GM18499 (cell line): ENCODE measurements around the gene COL28A1.

Source experiments
- ATAC-seq: cut with Tn5 transposase; IDR thresholded peaks from one replicate; pipeline ENCODE4 v1.9.1; 2021; ENCODE audit warnings: moderate number of reproducible peaks; ENCODE audit not compliant: insufficient read depth, unreplicated experiment

COL28A1 gene

GRCh38 chr7:7535691-7536090 lies at the start of gene COL28A1:
Gene COL28A1 (minus strand): TSS chr7:7535873. CDS start chr7:7532875, 2,998 bp downstream.
- no peak for ATAC-seq

DNA sequence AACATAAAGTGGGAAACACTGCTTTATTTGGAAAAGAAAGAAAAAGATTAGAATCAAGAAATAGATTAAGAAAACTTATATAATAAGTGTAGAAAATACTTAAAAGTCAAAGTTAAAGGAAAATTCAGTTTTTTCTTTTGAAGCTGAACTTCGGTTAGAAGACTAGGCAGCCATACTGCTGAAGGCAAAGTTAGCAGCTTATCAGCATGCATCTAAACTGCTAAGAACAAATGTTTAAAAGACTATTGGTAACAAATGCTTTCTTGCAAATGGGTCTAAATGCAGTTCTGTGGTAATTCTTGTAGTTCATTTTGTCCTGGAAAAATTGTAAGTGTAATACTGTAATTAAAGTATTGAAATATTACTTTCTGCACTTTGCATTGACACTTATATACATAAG lies 49.0 kb upstream of the COL28A1 start:
- ATAC-seq: no peak

- no peak for ATAC-seq
Measured at GRCh38 chr7:7583731-7584130, 48.1 kb upstream of the COL28A1 start.

DNA sequence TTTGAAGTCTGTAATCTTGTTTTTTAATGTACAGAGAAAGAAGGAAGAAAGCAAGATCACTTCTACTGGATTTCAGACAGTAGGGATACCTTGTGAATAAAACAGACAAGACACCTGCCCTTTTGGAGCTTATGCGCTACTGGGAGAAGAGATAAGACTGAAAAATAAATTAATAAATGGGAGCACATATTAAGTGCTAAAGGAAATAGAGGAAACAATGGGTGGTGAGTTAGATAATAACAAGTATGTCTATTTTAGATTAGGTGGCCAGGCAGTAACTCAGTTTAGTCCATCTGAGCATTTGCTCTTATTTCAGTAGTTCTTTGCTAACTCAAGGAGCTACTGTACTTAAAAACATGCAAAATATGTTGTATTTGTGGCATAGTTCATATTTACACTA lies 46.9 kb upstream of the COL28A1 start:
- no peak for ATAC-seq

DNA sequence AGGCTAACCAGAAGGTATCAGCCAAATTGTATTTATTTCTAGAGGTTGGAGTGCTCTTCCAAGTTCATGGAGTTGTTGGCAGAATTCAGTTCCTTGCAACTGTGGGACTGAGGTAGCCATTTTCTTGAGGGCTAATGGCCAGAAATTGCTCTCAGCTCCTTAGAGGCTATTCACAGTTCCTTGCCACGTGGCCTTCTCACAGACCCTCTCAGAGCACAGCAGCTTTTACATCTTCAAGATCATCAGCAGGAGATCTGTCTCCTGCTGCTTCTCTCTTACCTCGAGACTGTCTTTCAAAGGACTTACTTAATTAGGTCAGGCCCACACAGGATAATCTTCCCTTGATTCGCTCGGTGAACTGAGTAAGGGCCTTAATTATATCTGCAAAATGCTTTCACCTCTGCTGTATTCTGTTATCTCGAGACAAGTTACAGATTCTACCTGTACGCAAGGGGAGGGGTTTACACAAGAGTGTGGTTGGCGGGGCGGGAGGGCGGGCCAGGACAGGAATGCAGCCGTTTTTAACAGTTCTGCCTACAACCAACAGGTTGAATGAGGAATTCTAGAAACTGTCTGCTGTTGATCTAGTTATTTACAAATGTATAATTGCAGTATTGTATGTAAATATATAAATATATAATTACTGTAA lies 46.0 kb upstream of the COL28A1 start:
- ATAC-seq: no peak

DNA sequence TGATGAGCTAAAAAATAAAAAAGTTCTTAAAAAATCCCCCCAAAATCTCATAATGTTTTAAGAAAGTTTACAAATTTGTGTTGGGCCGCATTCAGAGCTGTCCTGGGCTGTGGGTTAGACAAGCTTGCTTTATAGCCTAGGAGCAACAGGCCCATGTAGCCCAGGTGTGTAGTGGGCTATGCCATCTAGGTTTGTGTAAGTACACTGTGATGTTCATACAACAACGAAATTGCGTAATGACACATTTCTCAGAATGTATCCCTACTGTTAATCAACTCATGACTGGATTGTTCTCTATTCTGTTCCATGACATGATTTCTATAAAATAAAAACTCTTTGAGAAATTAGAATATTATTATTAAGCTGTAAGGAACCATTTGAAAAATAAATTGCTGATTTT lies 44.0 kb upstream of the COL28A1 start:
- ATAC-seq: no peak

- peak; percentile 79 for ATAC-seq
Measured at GRCh38 chr7:7577888-7578287, 42.2 kb upstream of the COL28A1 start.

DNA sequence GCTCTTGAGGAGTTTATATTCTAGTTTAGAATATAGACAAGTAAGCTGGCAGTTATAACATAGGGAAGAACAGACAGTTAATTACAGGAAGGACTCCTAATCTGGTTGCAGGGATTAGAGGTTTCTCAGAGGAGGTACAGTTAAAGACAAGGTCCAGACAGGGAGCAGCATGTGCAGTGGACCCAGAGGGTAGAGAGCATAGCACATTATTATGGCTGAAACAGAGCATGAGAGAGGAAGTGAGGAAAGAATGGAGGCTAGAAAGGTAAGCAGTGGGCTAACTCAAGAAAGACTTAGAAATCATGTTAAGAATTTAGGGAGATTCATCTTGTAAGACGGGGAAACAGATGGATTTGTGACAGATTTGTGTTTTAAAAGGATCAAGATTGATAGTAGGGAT lies 40.7 kb upstream of the COL28A1 start:
- no peak for ATAC-seq

DNA sequence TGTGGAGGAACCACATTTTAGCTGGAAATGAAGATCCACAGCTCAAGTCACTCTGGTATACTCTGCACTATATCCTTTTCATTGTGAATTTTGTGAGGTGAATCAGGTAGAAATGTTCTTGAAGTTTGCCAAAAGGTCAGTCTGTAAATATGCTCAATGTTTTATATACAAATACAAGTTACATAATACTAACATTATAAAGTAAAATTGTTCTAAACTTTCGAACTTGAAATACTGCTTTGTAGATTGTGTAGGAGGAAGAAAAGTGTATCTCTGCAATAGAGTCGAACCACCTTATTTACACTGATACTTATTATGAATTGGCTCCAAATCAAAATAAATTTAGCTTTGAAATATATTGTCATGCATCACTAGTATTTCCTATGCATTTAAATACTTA lies 38.0 kb upstream of the COL28A1 start:
- ATAC-seq: no peak

- ATAC-seq: no peak
Measured at GRCh38 chr7:7570584-7570983, 34.9 kb upstream of the COL28A1 start.

- peak; percentile 29 for ATAC-seq
Measured at GRCh38 chr7:7569615-7570014, 33.9 kb upstream of the COL28A1 start.

- peak; percentile 42 for ATAC-seq
Measured at GRCh38 chr7:7569081-7569527, 33.4 kb upstream of the COL28A1 start.

- ATAC-seq: no peak
Measured at GRCh38 chr7:7568553-7568952, 32.9 kb upstream of the COL28A1 start.

GRCh38 chr7:7567898-7568531 lies 32.3 kb upstream of the COL28A1 start:
- no peak for ATAC-seq

DNA sequence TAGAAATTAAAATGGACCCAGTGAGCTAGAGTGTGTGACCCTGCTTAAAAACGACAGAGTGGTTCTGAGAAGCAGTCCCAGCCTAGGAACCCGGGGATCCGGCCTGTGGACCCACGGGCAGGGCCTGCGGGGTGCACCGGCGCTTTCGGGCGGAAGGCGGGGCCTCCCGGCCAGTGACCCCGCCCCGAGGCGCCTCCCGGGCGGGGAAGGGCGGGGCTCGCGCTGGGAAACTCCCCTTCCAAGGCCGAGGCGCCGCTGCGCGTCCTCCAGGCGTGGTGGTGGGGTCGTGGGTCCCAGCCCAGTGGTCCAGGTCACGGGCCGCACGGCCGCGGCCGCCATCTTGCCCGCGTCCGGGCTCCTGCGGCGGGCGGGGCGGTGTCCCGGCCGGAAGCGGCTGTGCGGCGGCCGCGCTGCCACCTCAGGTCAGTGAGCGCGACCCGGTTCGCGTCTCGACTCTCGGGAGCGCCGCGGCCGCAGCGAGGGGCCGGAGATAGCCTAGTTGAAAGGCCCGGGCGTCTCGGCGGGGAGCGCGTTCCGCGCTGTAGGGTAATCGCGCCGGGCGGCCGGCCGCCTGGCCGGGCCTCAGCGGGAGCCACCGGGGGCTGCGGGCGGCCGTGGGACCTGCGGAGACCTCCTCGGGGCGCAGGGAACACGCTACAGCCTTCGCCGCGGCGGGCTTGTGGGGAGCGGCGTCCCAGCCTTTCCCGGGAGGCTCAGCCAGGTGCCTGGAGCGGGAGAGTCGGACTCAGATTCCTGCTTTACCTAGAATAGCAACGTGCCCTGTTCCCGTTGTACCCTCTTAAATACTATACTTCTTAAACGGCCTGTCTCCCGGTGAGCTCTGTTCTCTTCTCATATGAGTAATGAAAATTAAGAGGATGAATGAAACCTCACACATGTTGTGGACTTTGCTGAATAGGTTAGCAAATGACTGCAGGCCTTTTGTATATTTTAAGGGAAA lies 31.3 kb upstream of the COL28A1 start, which contains the start of gene MIOS:
Gene MIOS, plus strand, starts transcription at position 234 of the 961 bp plus-strand sequence. CDS start 5,592 bp downstream, outside the sequence.
- ATAC-seq: peak; percentile 36

DNA sequence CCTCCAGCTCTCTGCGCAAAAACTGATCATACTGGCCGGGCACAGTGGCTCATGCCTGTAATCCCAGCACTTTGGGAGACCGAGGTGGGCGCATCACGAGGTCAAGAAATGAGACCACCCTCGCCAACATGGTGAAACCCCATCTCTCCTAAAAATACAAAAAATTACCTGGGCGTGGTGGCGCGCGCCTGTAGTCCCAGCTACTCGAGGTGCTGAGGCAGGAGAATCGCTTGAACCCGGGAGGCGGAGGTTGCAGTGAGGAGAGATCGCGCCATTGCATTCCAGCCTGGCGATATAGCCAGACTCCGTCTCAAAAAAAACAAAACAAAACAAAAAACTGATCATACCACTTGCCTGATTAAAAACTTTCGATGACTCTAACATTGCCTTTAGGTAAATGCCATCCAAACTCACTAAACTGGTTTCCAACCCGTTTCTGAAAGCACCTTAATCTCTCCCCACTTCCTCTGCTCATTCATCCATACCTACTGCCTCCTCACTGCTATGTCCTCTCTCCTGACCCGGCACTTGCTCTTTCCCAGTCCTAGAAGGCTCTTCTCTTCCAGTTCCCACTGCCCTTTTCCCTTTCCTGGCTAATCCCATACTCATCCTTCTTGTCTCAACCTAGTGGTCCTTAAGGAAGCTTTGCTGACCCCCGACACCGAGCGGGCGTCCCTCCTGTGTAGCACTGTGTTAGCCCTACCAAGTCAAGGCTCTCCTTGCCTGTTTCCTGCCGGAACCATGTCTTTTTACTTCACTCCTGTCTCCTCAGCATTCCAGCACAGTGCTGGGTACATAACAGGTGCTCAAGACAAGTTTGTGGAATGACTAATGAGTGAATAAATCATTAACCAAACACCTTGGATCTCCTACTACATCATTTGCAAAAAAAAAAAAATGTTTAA lies 30.3 kb upstream of the COL28A1 start:
- peak; percentile 8 for ATAC-seq

DNA sequence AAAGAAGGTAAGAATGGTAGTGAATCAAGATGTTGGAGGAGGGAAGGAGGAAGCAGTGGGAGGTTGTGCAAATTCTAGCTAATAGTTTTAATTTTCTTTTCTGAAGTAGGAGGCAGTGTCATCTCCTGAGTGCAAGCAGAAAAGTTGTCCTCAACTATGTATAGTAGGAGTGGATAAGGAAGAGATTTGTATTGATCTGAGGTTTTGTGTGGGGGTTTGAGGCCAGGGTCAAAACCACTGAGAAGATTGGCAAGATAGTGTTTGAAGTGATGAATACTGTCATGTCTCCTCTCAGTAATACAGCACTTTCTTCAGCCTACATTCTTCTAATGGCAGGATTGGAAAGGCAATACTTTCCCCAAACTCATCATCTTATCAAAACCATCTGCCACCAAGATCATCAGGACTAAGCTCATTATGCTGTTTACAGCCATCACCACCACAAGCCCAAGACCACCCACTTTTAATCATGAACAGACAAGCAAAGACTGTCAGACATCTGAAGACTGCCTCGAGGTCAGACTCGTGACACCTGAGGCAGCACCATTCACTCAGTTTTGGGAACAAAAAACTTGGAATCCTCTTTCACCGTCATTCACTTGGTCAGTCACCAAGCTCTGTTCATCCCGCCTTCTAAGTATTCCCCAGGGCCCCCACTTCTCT lies 29.5 kb upstream of the COL28A1 start:
- no peak for ATAC-seq

- ATAC-seq: no peak
Measured at GRCh38 chr7:7564323-7564780, 28.7 kb upstream of the COL28A1 start.

- ATAC-seq: no peak
Measured at GRCh38 chr7:7563813-7564212, 28.1 kb upstream of the COL28A1 start.
